NCI-H774 (cell line): ENCODE measurements around the gene SHISA7.
A peak's percentile ranks its signal among the peaks of the same experiment; 100 is the strongest.
"Not testable (repeated sequence)": the region's sequence is repeated elsewhere in the genome, so short reads cannot be mapped to it uniquely, and the experiment has no call there.

Experiments used
- DNase-seq: peaks from one replicate; lab custom pipeline; 2025; lab: John Stamatoyannopoulos, UW

The SHISA7 gene

GRCh38 chr19:55418185-55418584 is 24.9 kb downstream of the SHISA7 start:
- peak; percentile 50 for DNase-seq

- DNase-seq = no peak
Measured at GRCh38 chr19:55410168-55410567, 32.9 kb downstream of the SHISA7 start.

- DNase-seq = not testable (repeated sequence)
Measured at GRCh38 chr19:55409179-55409578, 33.9 kb downstream of the SHISA7 start.

- no peak for DNase-seq
Measured at GRCh38 chr19:55408533-55408872, 34.6 kb downstream of the SHISA7 start.

- DNase-seq = peak; percentile 99
Measured at GRCh38 chr19:55407800-55408532, 35.1 kb downstream of the SHISA7 start.

GRCh38 chr19:55407550-55407799 is 35.6 kb downstream of the SHISA7 start, which contains the start of gene UBE2S:
Gene UBE2S, minus strand, starts transcription at chr19:55407788. Its CDS starts 199 bp downstream, at chr19:55407589.
- DNase-seq = not testable (repeated sequence)

GRCh38 chr19:55406826-55407549 is 36.1 kb downstream of the SHISA7 start:
- peak; percentile 2 for DNase-seq

- DNase-seq = no peak
Measured at GRCh38 chr19:55406091-55406825, 36.8 kb downstream of the SHISA7 start.

- DNase-seq = no peak
Measured at GRCh38 chr19:55405638-55406037, 37.5 kb downstream of the SHISA7 start.

GRCh38 chr19:55402509-55402908 is 40.6 kb downstream of the SHISA7 start:
- no peak for DNase-seq

- not testable (repeated sequence) for DNase-seq
Measured at GRCh38 chr19:55401390-55401789, 41.7 kb downstream of the SHISA7 start.

- DNase-seq = no peak
Measured at GRCh38 chr19:55400281-55401087, 42.6 kb downstream of the SHISA7 start.

- no peak for DNase-seq
Measured at GRCh38 chr19:55398200-55398925, 44.7 kb downstream of the SHISA7 start.

- no peak for DNase-seq
Measured at GRCh38 chr19:55392820-55393761, 50.0 kb downstream of the SHISA7 start.

- DNase-seq = no peak
Measured at GRCh38 chr19:55391702-55392615, 51.1 kb downstream of the SHISA7 start.

- no peak for DNase-seq
Measured at GRCh38 chr19:55391191-55391670, 51.9 kb downstream of the SHISA7 start.

- DNase-seq = no peak
Measured at GRCh38 chr19:55390461-55390880, 52.6 kb downstream of the SHISA7 start.

GRCh38 chr19:55389386-55390317 is 53.4 kb downstream of the SHISA7 start:
- DNase-seq = no peak
